GM12873 (cell line): ENCODE data around the gene PCED1B.

ENCODE experiments used
- CTCF ChIP-seq: IDR thresholded peaks from 2 replicates; pipeline ENCODE4 v1.5.1; 2012; ENCODE audit warnings: low read depth, mild to moderate bottlenecking, moderate library complexity, low read length, control low read depth; ENCODE audit not compliant: insufficient read depth; ENCODE audit errors: missing control alignments

The PCED1B gene

GRCh38 chr12:47071241-47071852, 8.1 kb upstream of the PCED1B start:
- TF ChIP-seq CTCF, result peak; percentile 60

GRCh38 chr12:47073951-47074350, 5.5 kb upstream of the PCED1B start:
- TF ChIP-seq CTCF, result no peak

GRCh38 chr12:47074757-47075156, 4.7 kb upstream of the PCED1B start:
- no peak for TF ChIP-seq CTCF

GRCh38 chr12:47075192-47076084, 4.0 kb upstream of the PCED1B start:
- no peak for TF ChIP-seq CTCF

- TF ChIP-seq CTCF, result no peak
Observed at GRCh38 chr12:47077206-47078085, 2.0 kb upstream of the PCED1B start.

GRCh38 chr12:47078086-47078395, 1.4 kb upstream of the PCED1B start:
- TF ChIP-seq CTCF, result no peak
